A549 (cell line): ENCODE measurements around the gene STARD9.

Experiments
- EP300 ChIP-seq, 2 experiments: fragments of >200 bp; sonication (Bioruptor Twin); formaldehyde crosslinking; IDR thresholded peaks; 2 replicates in 1 of 2; 3 replicates in 1 of 2; pipeline ENCODE4 v1.6.1; 2016 to 2017
- MAX ChIP-seq: IDR thresholded peaks from 2 replicates; pipeline ENCODE4 v1.6.1; 2012
- RAD21 ChIP-seq, 2 experiments: fragments of >200 bp in 1 of 2; sonication (Bioruptor Twin) in 1 of 2; formaldehyde crosslinking in 1 of 2; IDR thresholded peaks in 1 of 2; conservative IDR thresholded peaks in 1 of 2; 2 replicates in 1 of 2; 3 replicates in 1 of 2; pipeline ENCODE4 v1.6.1; 2012 to 2018; ENCODE audit warnings: inconsistent platforms in 1 of 2
- TF ChIP-seq, protein P1 (sequence below): fragments of >200 bp; sonication (Bioruptor Twin); formaldehyde crosslinking; IDR thresholded peaks from 3 replicates; pipeline ENCODE4 v1.5.1; 2016

- TF ChIP-seq MAX, result no peak
- TF ChIP-seq, protein P1, sequence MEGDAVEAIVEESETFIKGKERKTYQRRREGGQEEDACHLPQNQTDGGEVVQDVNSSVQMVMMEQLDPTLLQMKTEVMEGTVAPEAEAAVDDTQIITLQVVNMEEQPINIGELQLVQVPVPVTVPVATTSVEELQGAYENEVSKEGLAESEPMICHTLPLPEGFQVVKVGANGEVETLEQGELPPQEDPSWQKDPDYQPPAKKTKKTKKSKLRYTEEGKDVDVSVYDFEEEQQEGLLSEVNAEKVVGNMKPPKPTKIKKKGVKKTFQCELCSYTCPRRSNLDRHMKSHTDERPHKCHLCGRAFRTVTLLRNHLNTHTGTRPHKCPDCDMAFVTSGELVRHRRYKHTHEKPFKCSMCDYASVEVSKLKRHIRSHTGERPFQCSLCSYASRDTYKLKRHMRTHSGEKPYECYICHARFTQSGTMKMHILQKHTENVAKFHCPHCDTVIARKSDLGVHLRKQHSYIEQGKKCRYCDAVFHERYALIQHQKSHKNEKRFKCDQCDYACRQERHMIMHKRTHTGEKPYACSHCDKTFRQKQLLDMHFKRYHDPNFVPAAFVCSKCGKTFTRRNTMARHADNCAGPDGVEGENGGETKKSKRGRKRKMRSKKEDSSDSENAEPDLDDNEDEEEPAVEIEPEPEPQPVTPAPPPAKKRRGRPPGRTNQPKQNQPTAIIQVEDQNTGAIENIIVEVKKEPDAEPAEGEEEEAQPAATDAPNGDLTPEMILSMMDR, result no peak
- no peak for TF ChIP-seq EP300 (IDR thresholded peaks at IDR 0.05)
- no peak for TF ChIP-seq RAD21 (conservative IDR thresholded peaks at IDR 0.05 in 1 of 2, IDR thresholded peaks at IDR 0.05 in 1 of 2)
These were observed 16.0 kb downstream of the STARD9 start for GRCh38 chr15:42591238-42591934.
